Measurements from ENCODE around the gene RPL41.

RPL41 gene

GRCh38 chr12:56157201-56158028 lies 41.0 kb downstream of the RPL41 start:
- peak; percentile 83 for DNase-seq
- Histone ChIP-seq H3K9me3 (replicated peaks; ENCODE audit: insufficient read depth, low read length) (no peaks in the 10 kb centered on the region), H2AFZ (ENCODE audit: low read length) (peak overlapping the region; percentile 78), H3K4me3 (ENCODE audit: low read length) (peak overlapping the region; percentile 68), H3K9me2 (replicated peaks; ENCODE audit: insufficient read depth, low read length) (no peaks in the 10 kb centered on the region), H3K27ac (ENCODE audit: low read length) (peak overlapping the region; percentile 80; the same call in 1 of the 2 replicates), H3K4me2 (ENCODE audit: low read depth, low read length) (peak overlapping the region; percentile 93), H3K79me2 (ENCODE audit: low read length) (peaks cover 57% of the 10 kb centered on the region), H3K27me3 (replicated peaks; ENCODE audit: insufficient read depth, low read length) (no peaks in the 10 kb centered on the region), H3K4me1 (ENCODE audit: low read length) (peaks cover 26% of the 10 kb centered on the region), H3K36me3 (replicated peaks; ENCODE audit: insufficient read depth, low read length) (peaks cover 9% of the 10 kb centered on the region; the same call in 1 of the 2 replicates), H4K20me1 (ENCODE audit: insufficient read depth, low read length) (peaks cover 3% of the 10 kb centered on the region; the same call in 1 of the 2 replicates), H3F3A (ENCODE audit: insufficient read depth, low read length) (peaks cover 36% of the 10 kb centered on the region), H3K9ac (ENCODE audit: low read length) (peak overlapping the region; percentile 79)
- peak; percentile 67 for TF ChIP-seq CTCF (IDR thresholded peaks at IDR 0.05; ENCODE audit: low read length)
- no peak for TF ChIP-seq EZH2 (optimal IDR thresholded peaks at IDR 0.05; ENCODE audit: low read depth, low read length)

GRCh38 chr12:56158029-56158925 lies 41.8 kb downstream of the RPL41 start, which contains the start of gene MYL6:
TSS of gene MYL6 (plus strand) at chr12:56158359. CDS start at chr12:56158402, 43 bp downstream.
- Histone ChIP-seq H3K9me3 (replicated peaks; ENCODE audit: insufficient read depth, low read length) (no peaks in the 10 kb centered on the region), H3K27me3 (replicated peaks; ENCODE audit: insufficient read depth, low read length) (no peaks in the 10 kb centered on the region), H3K9ac (ENCODE audit: low read length) (peak within 1 kb of the TSS; percentile 90), H4K20me1 (ENCODE audit: insufficient read depth, low read length) (peaks cover 3% of the 10 kb centered on the region; the same call in 1 of the 2 replicates), H3K27ac (ENCODE audit: low read length) (peak within 1 kb of the TSS; percentile 86), H2AFZ (ENCODE audit: low read length) (peak within 1 kb of the TSS; percentile 78), H3K79me2 (ENCODE audit: low read length) (peaks cover 53% of the 10 kb centered on the region), H3K4me1 (ENCODE audit: low read length) (peaks cover 21% of the 10 kb centered on the region), H3K4me3 (ENCODE audit: low read length) (peak within 1 kb of the TSS; percentile 69), H3K36me3 (replicated peaks; ENCODE audit: insufficient read depth, low read length) (peaks cover 9% of the 10 kb centered on the region; the same call in 1 of the 2 replicates), H3K9me2 (replicated peaks; ENCODE audit: insufficient read depth, low read length) (no peaks in the 10 kb centered on the region), H3K4me2 (ENCODE audit: low read depth, low read length) (peak within 1 kb of the TSS; percentile 93), H3F3A (ENCODE audit: insufficient read depth, low read length) (peaks cover 41% of the 10 kb centered on the region)
- DNase-seq, result peak; percentile 99
- no peak for TF ChIP-seq EZH2phosphoT487 (IDR thresholded peaks at IDR 0.05; ENCODE audit: low read length)
- TF ChIP-seq CTCF (IDR thresholded peaks at IDR 0.05; ENCODE audit: low read length), result no peak
- TF ChIP-seq EZH2 (optimal IDR thresholded peaks at IDR 0.05; ENCODE audit: low read depth, low read length), result no peak

- Histone ChIP-seq H3K9ac (ENCODE audit: low read length) (peak overlapping the region; percentile 90), H4K20me1 (ENCODE audit: insufficient read depth, low read length) (peaks cover 3% of the 10 kb centered on the region; the same call in 1 of the 2 replicates)
Observed at GRCh38 chr12:56158926-56159461, 42.6 kb downstream of the RPL41 start.

More at GRCh38 chr12:56158926-56159461, 42.6 kb downstream of the RPL41 start:
- Histone ChIP-seq H3K9me3 (replicated peaks; ENCODE audit: insufficient read depth, low read length) (no peaks in the 10 kb centered on the region), H3K4me1 (ENCODE audit: low read length) (peaks cover 18% of the 10 kb centered on the region), H3K27ac (ENCODE audit: low read length) (peak overlapping the region; percentile 86; the same call in 1 of the 2 replicates), H3F3A (ENCODE audit: insufficient read depth, low read length) (peaks cover 48% of the 10 kb centered on the region), H2AFZ (ENCODE audit: low read length) (no peak overlapping the region), H3K9me2 (replicated peaks; ENCODE audit: insufficient read depth, low read length) (no peaks in the 10 kb centered on the region), H3K79me2 (ENCODE audit: low read length) (peaks cover 50% of the 10 kb centered on the region), H3K36me3 (replicated peaks; ENCODE audit: insufficient read depth, low read length) (peaks cover 9% of the 10 kb centered on the region; the same call in 1 of the 2 replicates), H3K4me3 (ENCODE audit: low read length) (peak overlapping the region; percentile 69), H3K4me2 (ENCODE audit: low read depth, low read length) (peak overlapping the region; percentile 92), H3K27me3 (replicated peaks; ENCODE audit: insufficient read depth, low read length) (no peaks in the 10 kb centered on the region)
- DNase-seq, result peak; percentile 22
- TF ChIP-seq EZH2 (optimal IDR thresholded peaks at IDR 0.05; ENCODE audit: low read depth, low read length) (no peak), EZH2phosphoT487 (IDR thresholded peaks at IDR 0.05; ENCODE audit: low read length) (no peak), CTCF (IDR thresholded peaks at IDR 0.05; ENCODE audit: low read length) (no peak)
